ENCODE results near the gene ABCB9.
"Not testable (repeated sequence)": the region's sequence is repeated elsewhere in the genome, so short reads cannot be mapped to it uniquely, and the experiment has no call there.

Gene ABCB9

GRCh38 chr12:122893208-122894153 lies 72.8 kb downstream of the ABCB9 start:
- DNase-seq, result no peak

- not testable (repeated sequence) for DNase-seq
Observed at GRCh38 chr12:122892724-122893123, 73.5 kb downstream of the ABCB9 start.

GRCh38 chr12:122891661-122892525 lies 74.4 kb downstream of the ABCB9 start:
- no peak for DNase-seq

GRCh38 chr12:122889761-122890520 lies 76.3 kb downstream of the ABCB9 start:
- no peak for DNase-seq

GRCh38 chr12:122888232-122888752 lies 78.0 kb downstream of the ABCB9 start:
- DNase-seq, result no peak

- DNase-seq, result no peak
Observed at GRCh38 chr12:122887819-122888212, 78.4 kb downstream of the ABCB9 start.

GRCh38 chr12:122886851-122887818 lies 79.1 kb downstream of the ABCB9 start:
- DNase-seq, result no peak

- no peak for DNase-seq
Observed at GRCh38 chr12:122886161-122886560, 80.1 kb downstream of the ABCB9 start.

- DNase-seq, result no peak
Observed at GRCh38 chr12:122884860-122885259, 81.4 kb downstream of the ABCB9 start.

GRCh38 chr12:122884091-122884826 lies 82.0 kb downstream of the ABCB9 start:
- DNase-seq, result no peak

- no peak for DNase-seq
Observed at GRCh38 chr12:122882908-122883558, 83.2 kb downstream of the ABCB9 start.

- DNase-seq, result no peak
Observed at GRCh38 chr12:122880668-122881067, 85.6 kb downstream of the ABCB9 start.

GRCh38 chr12:122880155-122880667 lies 86.1 kb downstream of the ABCB9 start:
- no peak for DNase-seq
